Smooth muscle cell of the coronary artery (primary cell): ENCODE data around the gene AIDA. TPM values are rescaled to one million over a fixed set of nuclear protein-coding genes. Genes with fewer than 3 reads are reported as not detected.

ENCODE experiments used
- total RNA-seq: library from RNA; depleted of rRNA; stranded (reverse); fragments of >200 nt; gene quantifications from 2 replicates; pipeline ENCODE4 v1.2.3, GENCODE V29; 2014; ENCODE audit warnings: low replicate concordance

Gene AIDA, protein sequence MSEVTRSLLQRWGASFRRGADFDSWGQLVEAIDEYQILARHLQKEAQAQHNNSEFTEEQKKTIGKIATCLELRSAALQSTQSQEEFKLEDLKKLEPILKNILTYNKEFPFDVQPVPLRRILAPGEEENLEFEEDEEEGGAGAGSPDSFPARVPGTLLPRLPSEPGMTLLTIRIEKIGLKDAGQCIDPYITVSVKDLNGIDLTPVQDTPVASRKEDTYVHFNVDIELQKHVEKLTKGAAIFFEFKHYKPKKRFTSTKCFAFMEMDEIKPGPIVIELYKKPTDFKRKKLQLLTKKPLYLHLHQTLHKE
- 34.1 and 42.8 TPM in 2 replicates for total RNA-seq

DNA sequence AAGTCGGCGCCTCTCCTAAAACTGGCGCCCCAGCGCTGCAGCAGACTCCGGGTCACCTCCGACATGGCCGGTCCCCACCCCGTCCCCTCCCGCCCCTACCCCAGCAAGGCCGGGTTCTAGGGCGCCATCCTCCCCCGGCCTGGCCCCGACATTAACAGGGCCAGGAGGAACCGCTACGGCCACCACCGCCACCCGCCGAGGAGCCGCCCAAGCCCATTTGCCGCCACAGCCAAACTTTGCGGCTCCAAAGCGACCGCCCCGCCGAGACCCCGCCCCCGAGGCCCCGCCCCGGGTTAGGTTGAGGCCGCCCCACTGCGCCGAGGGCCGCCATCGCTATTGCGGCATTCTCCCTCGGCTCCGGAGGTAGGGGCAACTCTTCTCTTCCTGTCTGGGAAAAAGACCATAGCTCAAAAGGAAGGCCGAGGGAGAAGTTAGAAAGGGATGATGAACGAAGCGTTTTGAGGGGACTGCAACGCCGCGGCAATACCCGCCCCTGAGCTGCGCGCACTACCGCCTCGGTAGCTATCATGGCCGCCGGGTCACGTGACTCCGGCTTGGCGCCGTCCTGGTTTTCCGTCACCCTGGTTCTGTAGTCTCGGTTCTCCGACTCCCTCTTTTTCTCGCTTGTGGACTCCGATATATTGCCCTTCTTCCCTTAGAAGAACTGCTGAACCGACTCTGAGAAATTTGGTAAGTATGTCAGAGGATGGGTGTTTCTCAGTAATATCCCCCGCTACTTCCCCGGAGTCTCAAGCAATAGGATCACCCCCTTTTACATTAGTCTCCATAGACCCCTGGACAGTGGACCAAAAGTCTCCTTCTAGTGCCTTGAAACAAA is at the start of gene AIDA, which contains the start of gene BROX:
Gene AIDA, minus strand, starts transcription at position 239 of the 838 bp plus-strand sequence. Its CDS starts 174 bp downstream, at position 65.
Gene BROX, plus strand, starts transcription at position 312 of the 838 bp plus-strand sequence. CDS start 3,136 bp downstream, outside the sequence.

DNA sequence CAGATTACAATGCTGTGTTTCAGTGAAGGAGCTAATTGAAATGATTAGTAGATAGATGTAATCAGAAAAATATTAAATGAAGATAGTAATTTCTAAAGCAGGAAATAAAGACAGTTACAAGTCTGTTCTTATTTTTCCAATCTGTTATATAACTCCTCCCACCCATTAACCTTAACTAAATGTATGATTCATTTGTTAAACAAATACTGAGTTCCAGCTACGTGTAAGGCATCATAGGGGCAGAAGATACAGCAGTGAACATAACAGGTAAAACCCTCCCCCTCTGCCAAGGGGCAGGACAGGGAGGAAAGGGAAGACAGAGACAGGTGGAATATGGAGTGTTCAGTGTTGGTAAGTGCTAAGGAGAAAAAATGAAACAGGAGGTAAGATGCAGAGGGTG is 24.7 kb upstream of the AIDA start, which contains the start of gene FAM177B:
Gene FAM177B, plus strand, starts transcription at position 231 of the 400 bp plus-strand sequence. CDS start 9,344 bp downstream, outside the sequence.

Other genes with a start within 250 kb of the AIDA start
- 0.15 and 0.35 TPM in 2 replicates for gene HHIPL2, start 164.4 kb downstream of the AIDA start, total RNA-seq
- 4.9 and 6.5 TPM in 2 replicates for gene TAF1A, start 122.6 kb downstream of the AIDA start, total RNA-seq
- gene MIA3, start 94.4 kb downstream of the AIDA start, total RNA-seq = 34.4 and 38.8 TPM in 2 replicates
- 15.7 and 26.5 TPM in 2 replicates for gene BROX, start 73 bp upstream of the AIDA start, total RNA-seq
- gene FAM177B, start 24.7 kb upstream of the AIDA start, total RNA-seq = not detected in 2 replicates
- 2.1 and 5.1 TPM in 2 replicates for gene DISP1, start 102.5 kb upstream of the AIDA start, total RNA-seq